Measurements from ENCODE around the gene FGF14. TPM values are rescaled to one million over a fixed set of nuclear protein-coding genes. Genes with fewer than 3 reads are reported as not detected.

The FGF14 gene
- total and polyA plus RNA-seq, 5 experiments from 2014 or later, result not detected

DNA sequence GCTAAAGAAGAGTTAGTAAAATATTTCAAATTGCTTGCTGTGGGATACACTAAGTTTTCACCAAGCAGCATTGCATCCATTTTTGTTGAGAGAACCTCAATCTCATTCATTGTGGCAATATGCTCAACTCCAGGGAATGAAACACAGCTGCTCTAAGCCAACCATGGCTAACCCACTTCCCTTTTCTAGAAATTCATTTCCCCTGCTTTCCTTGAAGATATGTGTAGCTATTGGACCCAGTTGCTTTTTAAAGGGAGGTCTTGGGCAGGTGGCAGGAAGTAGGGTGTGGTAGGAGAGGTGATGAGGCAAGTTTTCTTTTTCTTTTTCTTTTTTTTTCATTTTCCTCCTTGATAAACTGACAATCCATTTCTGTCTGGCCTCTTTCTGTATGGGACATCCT, 452.2 kb downstream of the FGF14 start:
- DNase-seq (no peak), ATAC-seq (no peak)
- H3K4me3 Mint-ChIP-seq, result no peak overlapping the region
- H3K27me3 Mint-ChIP-seq, result peaks cover 0 to 7% (median under 1%) of the 10 kb centered on the region in 5 donors
- H3K36me3 Mint-ChIP-seq, result no peaks in the 10 kb centered on the region
- H3K4me1 Mint-ChIP-seq, result no peaks in the 10 kb centered on the region
- no peak overlapping the region for H3K27ac Mint-ChIP-seq
- POLR2A ChIA-PET, result no interaction called here
- peaks cover 0 to 4% (median 0%) of the 10 kb centered on the region in 9 donors for H3K9me3 Mint-ChIP-seq

DNA sequence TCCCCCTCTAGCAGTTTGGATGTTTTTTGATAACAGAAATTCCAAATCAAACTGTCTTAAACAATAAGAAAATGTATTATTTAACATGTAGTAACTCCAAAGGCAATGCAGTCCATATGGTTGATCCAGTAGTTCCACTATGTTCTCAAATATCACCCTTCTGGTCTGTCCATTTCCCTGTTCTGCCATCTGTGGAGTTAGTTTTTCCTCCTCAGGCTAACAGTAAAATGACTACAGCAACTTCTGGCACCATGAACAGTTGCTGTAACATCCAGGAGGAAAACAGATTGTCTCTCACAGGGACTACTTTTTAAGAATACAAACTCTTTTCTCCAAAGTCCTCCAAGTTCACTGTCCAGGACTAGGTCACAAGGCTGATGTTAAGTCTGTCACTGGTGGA, 455.4 kb downstream of the FGF14 start:
- no peak overlapping the region for H3K4me3 Mint-ChIP-seq
- POLR2A ChIA-PET, result no interaction called here
- peaks cover 0 to 4% (median 0%) of the 10 kb centered on the region in 9 donors for H3K9me3 Mint-ChIP-seq
- H3K4me1 Mint-ChIP-seq, result no peaks in the 10 kb centered on the region
- no peak overlapping the region for H3K27ac Mint-ChIP-seq
- H3K36me3 Mint-ChIP-seq, result no peaks in the 10 kb centered on the region
- no peak for ATAC-seq
- H3K27me3 Mint-ChIP-seq, result peaks cover 0 to 7% (median 2%) of the 10 kb centered on the region in 5 donors
- no peak for DNase-seq

- POLR2A ChIA-PET, result no interaction called here
Observed at GRCh38 chr13:101945435-101945834, 456.4 kb downstream of the FGF14 start.

DNA sequence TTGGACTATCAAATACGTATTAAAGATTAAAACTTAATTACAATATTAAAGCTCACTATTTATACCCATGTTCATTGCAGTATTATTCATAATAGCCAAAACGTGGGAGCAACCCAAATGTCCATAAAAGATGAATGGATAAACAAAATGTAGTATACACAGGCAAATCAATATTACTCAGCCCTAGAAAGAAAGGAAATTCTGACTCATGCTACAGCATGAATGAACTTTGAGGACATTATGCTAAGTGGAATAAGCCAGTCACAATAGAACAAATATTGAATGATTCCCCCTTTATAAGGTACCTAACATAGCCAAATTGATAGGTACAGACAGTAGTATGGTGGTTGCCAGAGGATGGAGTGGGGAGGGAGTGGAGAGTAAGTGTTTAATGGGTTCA, 457.3 kb downstream of the FGF14 start:
- H3K36me3 Mint-ChIP-seq, result no peaks in the 10 kb centered on the region
- DNase-seq (no peak), ATAC-seq (no peak)
- peaks cover 2 to 6% (median 4%) of the 10 kb centered on the region in 5 donors for H3K27me3 Mint-ChIP-seq
- peaks cover 0 to 4% (median 0%) of the 10 kb centered on the region in 9 donors for H3K9me3 Mint-ChIP-seq
- no peak overlapping the region for H3K4me3 Mint-ChIP-seq
- POLR2A ChIA-PET, result no interaction called here
- H3K27ac Mint-ChIP-seq, result no peak overlapping the region
- no peaks in the 10 kb centered on the region for H3K4me1 Mint-ChIP-seq

More at GRCh38 chr13:101945435-101945834, 456.4 kb downstream of the FGF14 start:
- DNase-seq (no peak), ATAC-seq (no peak)
- Mint-ChIP-seq H3K4me1 (no peaks in the 10 kb centered on the region), H3K9me3 (peaks cover 0 to 4% (median 0%) of the 10 kb centered on the region in 9 donors), H3K4me3 (no peak overlapping the region), H3K27ac (no peak overlapping the region), H3K36me3 (no peaks in the 10 kb centered on the region), H3K27me3 (peaks cover 0 to 4% (median 2%) of the 10 kb centered on the region in 5 donors)

DNA sequence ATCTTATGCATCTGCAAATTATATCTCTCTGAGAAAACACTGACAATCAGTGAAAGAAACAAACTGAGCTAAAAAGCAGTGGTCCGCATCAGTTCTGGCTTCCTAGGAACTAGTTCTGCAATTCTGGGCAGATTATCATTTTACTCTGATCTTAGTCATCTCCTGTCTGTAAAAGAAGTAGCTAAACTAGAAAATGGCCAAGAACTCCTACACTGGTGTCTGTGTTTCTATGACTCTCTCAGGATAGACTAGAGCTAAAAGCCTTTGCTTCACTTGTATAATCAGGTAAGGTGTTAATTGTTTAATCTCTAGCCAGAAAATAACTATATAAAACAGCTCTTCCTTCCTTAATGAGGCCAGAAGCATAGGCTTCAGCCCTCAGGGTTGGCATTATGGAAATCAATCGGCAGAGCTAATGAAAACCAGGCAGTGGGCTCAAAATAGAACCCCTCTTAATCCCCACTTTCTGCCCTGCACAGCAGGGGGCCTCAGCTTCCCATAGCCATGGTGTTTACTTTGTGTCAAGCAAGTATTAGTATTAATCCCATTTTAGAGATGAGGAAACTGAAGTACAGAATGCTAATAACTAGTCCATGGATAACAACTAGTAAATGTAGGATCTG, 459.2 kb downstream of the FGF14 start:
- no peak for ATAC-seq
- H3K36me3 Mint-ChIP-seq, result no peaks in the 10 kb centered on the region
- POLR2A ChIA-PET, result no interaction called here

DNA sequence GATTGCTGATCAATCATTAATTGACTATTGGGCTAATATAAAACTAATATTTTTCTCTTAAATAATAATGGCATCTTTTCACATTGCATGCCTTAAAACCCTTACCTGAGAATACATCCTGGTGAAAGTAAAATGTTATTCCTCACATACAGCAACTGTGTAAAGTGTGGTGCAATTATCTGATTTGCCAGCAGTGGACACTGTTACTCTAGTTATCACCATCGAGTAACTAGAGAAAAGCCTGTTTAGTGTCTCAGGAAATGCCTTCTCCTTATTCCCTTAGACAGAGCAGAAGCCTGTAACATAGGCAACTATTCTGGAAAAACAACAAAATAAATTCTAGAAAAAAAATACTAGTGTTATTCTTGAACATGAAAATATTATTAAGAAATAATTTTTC, 459.8 kb downstream of the FGF14 start:
- no peak for DNase-seq
- POLR2A ChIA-PET, result no interaction called here
- H3K36me3 Mint-ChIP-seq, result no peaks in the 10 kb centered on the region
- H3K9me3 Mint-ChIP-seq, result no peaks in the 10 kb centered on the region
- no peak overlapping the region for H3K4me3 Mint-ChIP-seq
- no peaks in the 10 kb centered on the region for H3K4me1 Mint-ChIP-seq
- H3K27me3 Mint-ChIP-seq, result peaks cover 6 to 10% (median 7%) of the 10 kb centered on the region in 5 donors
- no peak for ATAC-seq
- H3K27ac Mint-ChIP-seq, result no peak overlapping the region

More for the DNA sequence above, 459.2 kb downstream of the FGF14 start:
- Mint-ChIP-seq H3K9me3 (peaks cover 0 to 4% (median 0%) of the 10 kb centered on the region in 9 donors), H3K27ac (no peak overlapping the region), H3K4me3 (no peak overlapping the region), H3K4me1 (no peaks in the 10 kb centered on the region), H3K27me3 (peaks cover 6 to 10% (median 7%) of the 10 kb centered on the region in 5 donors)
- DNase-seq, result no peak

DNA sequence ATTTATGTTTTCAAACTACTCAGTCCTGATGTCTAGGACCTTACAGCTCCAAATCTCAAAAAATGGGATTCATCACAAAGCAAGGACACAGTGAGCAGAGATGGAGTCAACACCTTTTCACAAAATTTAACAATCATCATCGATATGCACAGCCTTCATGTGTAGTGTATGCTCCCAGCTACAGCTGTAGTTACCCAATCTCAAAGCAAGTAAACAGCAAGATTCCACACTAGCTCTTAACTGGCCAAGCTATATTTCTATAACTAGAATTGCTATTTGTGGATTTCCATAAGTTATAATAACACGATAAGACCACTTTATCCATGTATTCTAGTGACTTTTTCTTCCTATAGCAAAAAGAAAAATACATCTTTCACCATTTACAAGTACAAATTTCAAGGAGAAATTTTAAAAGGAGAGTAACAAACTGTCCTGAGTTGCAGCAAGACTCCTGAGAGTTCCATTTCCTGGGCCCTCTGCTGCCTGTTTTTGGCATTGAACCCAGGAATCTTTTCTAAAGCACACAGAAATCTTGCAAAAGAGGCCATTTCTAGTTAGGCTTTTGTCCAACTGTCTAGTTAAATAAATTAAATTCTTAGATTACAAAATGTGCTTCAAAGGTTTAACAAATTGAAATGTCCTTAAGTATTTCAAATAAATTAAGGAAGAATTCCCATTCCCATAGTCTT, 460.6 kb downstream of the FGF14 start:
- DNase-seq (no peak), ATAC-seq (no peak)
- peak overlapping the region in 1 of 10 donors; percentile 57 for H3K27ac Mint-ChIP-seq
- POLR2A ChIA-PET, result no interaction called here
- H3K9me3 Mint-ChIP-seq, result no peaks in the 10 kb centered on the region
- no peaks in the 10 kb centered on the region for H3K36me3 Mint-ChIP-seq
- no peaks in the 10 kb centered on the region for H3K4me1 Mint-ChIP-seq
- peaks cover 6 to 10% (median 7%) of the 10 kb centered on the region in 5 donors for H3K27me3 Mint-ChIP-seq
- no peak overlapping the region for H3K4me3 Mint-ChIP-seq

DNA sequence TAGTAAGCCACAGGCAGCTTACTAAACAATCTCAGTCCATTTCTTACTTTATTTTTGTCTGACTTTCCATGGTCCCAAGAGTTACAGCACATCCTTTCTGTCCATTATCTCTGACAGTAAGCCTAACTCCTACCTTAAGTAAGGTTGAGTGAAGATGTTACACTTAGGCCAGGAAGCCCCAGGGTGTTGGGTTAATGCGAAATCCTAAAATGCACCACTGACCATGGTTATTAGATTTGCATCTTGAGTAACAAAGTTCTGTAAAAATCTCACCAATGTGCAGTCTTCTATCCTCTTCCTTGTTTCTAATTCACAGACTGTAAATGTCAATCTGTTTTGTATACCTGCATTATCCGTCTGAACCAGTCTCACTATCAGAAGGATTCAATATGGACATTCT, 462.5 kb downstream of the FGF14 start:
- Mint-ChIP-seq H3K9me3 (no peaks in the 10 kb centered on the region), H3K36me3 (no peaks in the 10 kb centered on the region), H3K4me1 (no peaks in the 10 kb centered on the region), H3K27ac (no peak overlapping the region), H3K27me3 (peaks cover 5 to 10% (median 7%) of the 10 kb centered on the region in 5 donors), H3K4me3 (no peak overlapping the region)
- no peak for DNase-seq
- no peak for ATAC-seq
- POLR2A ChIA-PET, result no interaction called here

GRCh38 chr13:101935828-101936227, 466.0 kb downstream of the FGF14 start:
- POLR2A ChIA-PET, result no interaction called here
- DNase-seq (no peak), ATAC-seq (no peak)
- Mint-ChIP-seq H3K36me3 (no peaks in the 10 kb centered on the region), H3K4me3 (no peak overlapping the region), H3K4me1 (no peaks in the 10 kb centered on the region), H3K9me3 (no peaks in the 10 kb centered on the region), H3K27ac (no peak overlapping the region), H3K27me3 (peaks cover 7 to 18% (median 8%) of the 10 kb centered on the region in 5 donors)

- no peak overlapping the region for H3K27ac Mint-ChIP-seq
Observed at GRCh38 chr13:101931186-101931585, 470.7 kb downstream of the FGF14 start.

GRCh38 chr13:101930331-101930730, 471.5 kb downstream of the FGF14 start:
- no peaks in the 10 kb centered on the region for H3K36me3 Mint-ChIP-seq
- ATAC-seq, result no peak
- no peak overlapping the region for H3K27ac Mint-ChIP-seq

More at GRCh38 chr13:101931186-101931585, 470.7 kb downstream of the FGF14 start:
- Mint-ChIP-seq H3K4me1 (no peaks in the 10 kb centered on the region), H3K27me3 (peaks cover 0 to 16% (median 6%) of the 10 kb centered on the region in 5 donors), H3K9me3 (peaks cover 0 to 1% (median 0%) of the 10 kb centered on the region in 9 donors), H3K36me3 (no peaks in the 10 kb centered on the region), H3K4me3 (no peak overlapping the region)
- ATAC-seq, result no peak
- POLR2A ChIA-PET, result no interaction called here
- no peak for DNase-seq

GRCh38 chr13:101925731-101926130, 476.1 kb downstream of the FGF14 start:
- Mint-ChIP-seq H3K27me3 (peaks cover 12 to 35% (median 16%) of the 10 kb centered on the region in 5 donors), H3K36me3 (no peaks in the 10 kb centered on the region), H3K4me3 (no peak overlapping the region), H3K27ac (no peak overlapping the region), H3K4me1 (no peaks in the 10 kb centered on the region), H3K9me3 (peaks cover 0 to 1% (median 0%) of the 10 kb centered on the region in 9 donors)
- POLR2A ChIA-PET, result no interaction called here
- DNase-seq (no peak), ATAC-seq (no peak)

More at GRCh38 chr13:101930331-101930730, 471.5 kb downstream of the FGF14 start:
- POLR2A ChIA-PET, result no interaction called here
- no peaks in the 10 kb centered on the region for H3K4me1 Mint-ChIP-seq
- peaks cover 5 to 24% (median 9%) of the 10 kb centered on the region in 5 donors for H3K27me3 Mint-ChIP-seq
- peaks cover 0 to 1% (median 0%) of the 10 kb centered on the region in 9 donors for H3K9me3 Mint-ChIP-seq
- no peak overlapping the region for H3K4me3 Mint-ChIP-seq
- DNase-seq, result no peak

- no peak overlapping the region for H3K4me3 Mint-ChIP-seq
- H3K4me1 Mint-ChIP-seq, result peaks cover 0 to 5% (median under 1%) of the 10 kb centered on the region in 4 donors
- H3K36me3 Mint-ChIP-seq, result no peaks in the 10 kb centered on the region
- DNase-seq, result no peak
- no peak overlapping the region for H3K27ac Mint-ChIP-seq
- peaks cover 29 to 63% (median 47%) of the 10 kb centered on the region in 5 donors for H3K27me3 Mint-ChIP-seq
- ATAC-seq, result no peak
- peaks cover 0 to 6% (median 0%) of the 10 kb centered on the region in 9 donors for H3K9me3 Mint-ChIP-seq
- POLR2A ChIA-PET, result no interaction called here
Observed at GRCh38 chr13:101919541-101920181, 482.2 kb downstream of the FGF14 start.
